ENCODE results near the gene VCAN. TPM values are rescaled to one million over a fixed set of nuclear protein-coding genes. Genes with fewer than 3 reads are reported as not detected.

The VCAN gene
- total RNA-seq, 6 experiments from 2014 or later, result 3.8 to 13.8 (median 6.0) TPM

- no peaks in the 10 kb centered on the region for H3K27me3 ChIP-seq
- H3K36me3 ChIP-seq, result no peaks in the 10 kb centered on the region
- no peaks in the 10 kb centered on the region for H3K9me3 ChIP-seq
- no peak overlapping the region for H3K4me3 ChIP-seq
- H3K27ac ChIP-seq, result no peak overlapping the region
- no peak for ATAC-seq
- no peak for DNase-seq
- H3K4me1 ChIP-seq, result no peaks in the 10 kb centered on the region
- no peak for TF ChIP-seq POLR2A (IDR thresholded peaks at IDR 0.05)
- TF ChIP-seq CTCF (IDR thresholded peaks at IDR 0.05), result no peak
- intact Hi-C loops (cut with DNase I), result no loop called here
- WGBS (ENCODE audit: insufficient coverage, low coverage, low lambda C conversion rate, missing lambda C conversion rate), result 67% methylated on average over 2 of the region's 2 CpGs
These were observed 99.4 kb downstream of the VCAN start for GRCh38 chr5:83570916-83571315.

- no peaks in the 10 kb centered on the region for H3K9me3 ChIP-seq
- DNase-seq, result no peak
- no peak for ATAC-seq
- H3K4me1 ChIP-seq, result peaks cover 0 to under 1% (median 0%) of the 10 kb centered on the region in 4 donors
- WGBS (ENCODE audit: insufficient coverage, low coverage, low lambda C conversion rate, missing lambda C conversion rate), result 84% methylated on average over 5 of the region's 5 CpGs
- no peaks in the 10 kb centered on the region for H3K36me3 ChIP-seq
- intact Hi-C loops (cut with DNase I), result no loop called here
- H3K27me3 ChIP-seq, result no peaks in the 10 kb centered on the region
- TF ChIP-seq POLR2A (IDR thresholded peaks at IDR 0.05), result no peak
- no peak for TF ChIP-seq CTCF (IDR thresholded peaks at IDR 0.05)
- H3K4me3 ChIP-seq, result no peak overlapping the region
- no peak overlapping the region for H3K27ac ChIP-seq
These were observed 100.7 kb downstream of the VCAN start for GRCh38 chr5:83572271-83572670.

GRCh38 chr5:83576341-83576740 is 104.8 kb downstream of the VCAN start:
- 73% methylated on average over 2 of the region's 2 CpGs for WGBS (ENCODE audit: insufficient coverage, low coverage, low lambda C conversion rate, missing lambda C conversion rate)
- H3K36me3 ChIP-seq, result no peaks in the 10 kb centered on the region
- no peak overlapping the region for H3K27ac ChIP-seq
- peaks cover 0 to 6% (median 0%) of the 10 kb centered on the region in 4 donors for H3K4me1 ChIP-seq
- intact Hi-C loops (cut with DNase I), result no loop called here
- no peak for DNase-seq
- no peaks in the 10 kb centered on the region for H3K27me3 ChIP-seq
- no peak for ATAC-seq
- no peaks in the 10 kb centered on the region for H3K9me3 ChIP-seq
- TF ChIP-seq POLR2A (IDR thresholded peaks at IDR 0.05) (no peak), CTCF (IDR thresholded peaks at IDR 0.05) (no peak)
- no peak overlapping the region for H3K4me3 ChIP-seq

- intact Hi-C loops (cut with DNase I), result no loop called here
- H3K36me3 ChIP-seq, result no peaks in the 10 kb centered on the region
- H3K27ac ChIP-seq, result peak overlapping the region in 2 of 3 donors; percentile 41 to 60
- ATAC-seq (peak; percentile 85 to 99 (median 94)), DNase-seq (peak; percentile 53 to 61 (median 53))
- no peak overlapping the region for H3K4me3 ChIP-seq
- WGBS (ENCODE audit: insufficient coverage, low coverage, low lambda C conversion rate, missing lambda C conversion rate), result 13% methylated on average over 4 of the region's 4 CpGs
- TF ChIP-seq POLR2A (IDR thresholded peaks at IDR 0.05) (no peak), CTCF (IDR thresholded peaks at IDR 0.05) (no peak)
- peaks cover 0 to 6% (median 0%) of the 10 kb centered on the region in 4 donors for H3K4me1 ChIP-seq
- H3K27me3 ChIP-seq, result no peaks in the 10 kb centered on the region
- no peaks in the 10 kb centered on the region for H3K9me3 ChIP-seq
These were observed 105.6 kb downstream of the VCAN start for GRCh38 chr5:83577036-83577636.

GRCh38 chr5:83583859-83584258 is 112.3 kb downstream of the VCAN start:
- DNase-seq (no peak), ATAC-seq (no peak)
- TF ChIP-seq POLR2A (IDR thresholded peaks at IDR 0.05), result no peak
- TF ChIP-seq CTCF (IDR thresholded peaks at IDR 0.05), result no peak
- intact Hi-C loops (cut with DNase I), result no loop called here
- H3K4me1 ChIP-seq, result no peaks in the 10 kb centered on the region
- no peaks in the 10 kb centered on the region for H3K27me3 ChIP-seq
- no peaks in the 10 kb centered on the region for H3K9me3 ChIP-seq
- no peak overlapping the region for H3K4me3 ChIP-seq
- H3K36me3 ChIP-seq, result no peaks in the 10 kb centered on the region
- no peak overlapping the region for H3K27ac ChIP-seq
